Osteocyte (in vitro differentiated cells): ENCODE measurements around the gene ZNF282. TPM values are rescaled to one million over a fixed set of nuclear protein-coding genes. Genes with fewer than 3 reads are reported as not detected.

Source experiments
- DNase-seq: peaks from one replicate; pipeline ENCODE4 v3.0.0; 2021; ENCODE audit warnings: mixed read lengths; ENCODE audit not compliant: unreplicated experiment; ENCODE audit errors: extremely low spot score
- H3K27ac Mint-ChIP-seq: one replicate; pipeline ENCODE4 v1.8.0; 2021; ENCODE audit warnings: mild to moderate bottlenecking, mixed read lengths; ENCODE audit not compliant: unreplicated experiment
- H3K27me3 Mint-ChIP-seq: one replicate; pipeline ENCODE4 v1.8.0; 2021; ENCODE audit warnings: mixed read lengths; ENCODE audit not compliant: unreplicated experiment
- H3K36me3 Mint-ChIP-seq: one replicate; pipeline ENCODE4 v1.8.0; 2021; ENCODE audit warnings: mixed read lengths; ENCODE audit not compliant: unreplicated experiment
- H3K4me1 Mint-ChIP-seq: one replicate; pipeline ENCODE4 v1.8.0; 2021; ENCODE audit warnings: mixed read lengths; ENCODE audit not compliant: unreplicated experiment
- H3K4me3 Mint-ChIP-seq: one replicate; pipeline ENCODE4 v1.8.0; 2021; ENCODE audit warnings: mild to moderate bottlenecking, moderate library complexity, mixed read lengths; ENCODE audit not compliant: unreplicated experiment
- H3K9me3 Mint-ChIP-seq: one replicate; pipeline ENCODE4 v1.8.0; 2021; ENCODE audit warnings: mixed read lengths; ENCODE audit not compliant: unreplicated experiment
- total RNA-seq: library from RNA; stranded (reverse); gene quantifications from 2 replicates; pipeline ENCODE4 v1.2.1, GENCODE V29; 2021
- TF ChIP-seq, protein P1 (sequence below): fragments of 200-600 bp; sonication (generic); IDR thresholded peaks from 2 replicates; pipeline ENCODE4 v1.5.0; 2021; ENCODE audit warnings: antibody characterized with exemption, mild to moderate bottlenecking, moderate library complexity

Gene ZNF282
- total RNA-seq, 1 donor from 2014 or later = 29.8 TPM

- Mint-ChIP-seq H3K27me3 (no peaks in the 10 kb centered on the region), H3K36me3 (peaks cover 9% of the 10 kb centered on the region), H3K27ac (no peak overlapping the region), H3K4me1 (peaks cover 30% of the 10 kb centered on the region), H3K9me3 (peaks cover 7% of the 10 kb centered on the region), H3K4me3 (no peak overlapping the region)
- TF ChIP-seq, protein P1, sequence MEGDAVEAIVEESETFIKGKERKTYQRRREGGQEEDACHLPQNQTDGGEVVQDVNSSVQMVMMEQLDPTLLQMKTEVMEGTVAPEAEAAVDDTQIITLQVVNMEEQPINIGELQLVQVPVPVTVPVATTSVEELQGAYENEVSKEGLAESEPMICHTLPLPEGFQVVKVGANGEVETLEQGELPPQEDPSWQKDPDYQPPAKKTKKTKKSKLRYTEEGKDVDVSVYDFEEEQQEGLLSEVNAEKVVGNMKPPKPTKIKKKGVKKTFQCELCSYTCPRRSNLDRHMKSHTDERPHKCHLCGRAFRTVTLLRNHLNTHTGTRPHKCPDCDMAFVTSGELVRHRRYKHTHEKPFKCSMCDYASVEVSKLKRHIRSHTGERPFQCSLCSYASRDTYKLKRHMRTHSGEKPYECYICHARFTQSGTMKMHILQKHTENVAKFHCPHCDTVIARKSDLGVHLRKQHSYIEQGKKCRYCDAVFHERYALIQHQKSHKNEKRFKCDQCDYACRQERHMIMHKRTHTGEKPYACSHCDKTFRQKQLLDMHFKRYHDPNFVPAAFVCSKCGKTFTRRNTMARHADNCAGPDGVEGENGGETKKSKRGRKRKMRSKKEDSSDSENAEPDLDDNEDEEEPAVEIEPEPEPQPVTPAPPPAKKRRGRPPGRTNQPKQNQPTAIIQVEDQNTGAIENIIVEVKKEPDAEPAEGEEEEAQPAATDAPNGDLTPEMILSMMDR = no peak
- no peak for DNase-seq
Measured at GRCh38 chr7:149238051-149238450, 42.7 kb downstream of the ZNF282 start.

GRCh38 chr7:149239345-149240143 is 44.2 kb downstream of the ZNF282 start, which contains the start of gene ZNF212:
TSS of gene ZNF212 (plus strand) at chr7:149239651. CDS start at chr7:149239779, 128 bp downstream.
- H3K36me3 Mint-ChIP-seq = peaks cover 11% of the 10 kb centered on the region
- TF ChIP-seq, protein P1 = peak; percentile 84
- peak; percentile 96 for DNase-seq
- peak within 1 kb of the TSS; percentile 89 for H3K27ac Mint-ChIP-seq
- H3K4me3 Mint-ChIP-seq = peak within 1 kb of the TSS; percentile 89
- H3K4me1 Mint-ChIP-seq = peaks cover 24% of the 10 kb centered on the region
- peaks cover 7% of the 10 kb centered on the region for H3K9me3 Mint-ChIP-seq
- H3K27me3 Mint-ChIP-seq = no peaks in the 10 kb centered on the region

GRCh38 chr7:149240637-149241036 is 45.3 kb downstream of the ZNF282 start:
- Mint-ChIP-seq H3K27me3 (no peaks in the 10 kb centered on the region), H3K9me3 (peaks cover 7% of the 10 kb centered on the region), H3K36me3 (peaks cover 14% of the 10 kb centered on the region), H3K27ac (peak overlapping the region; percentile 42), H3K4me3 (peak overlapping the region; percentile 89), H3K4me1 (peaks cover 27% of the 10 kb centered on the region)
- TF ChIP-seq, protein P1 = no peak
- no peak for DNase-seq

DNA sequence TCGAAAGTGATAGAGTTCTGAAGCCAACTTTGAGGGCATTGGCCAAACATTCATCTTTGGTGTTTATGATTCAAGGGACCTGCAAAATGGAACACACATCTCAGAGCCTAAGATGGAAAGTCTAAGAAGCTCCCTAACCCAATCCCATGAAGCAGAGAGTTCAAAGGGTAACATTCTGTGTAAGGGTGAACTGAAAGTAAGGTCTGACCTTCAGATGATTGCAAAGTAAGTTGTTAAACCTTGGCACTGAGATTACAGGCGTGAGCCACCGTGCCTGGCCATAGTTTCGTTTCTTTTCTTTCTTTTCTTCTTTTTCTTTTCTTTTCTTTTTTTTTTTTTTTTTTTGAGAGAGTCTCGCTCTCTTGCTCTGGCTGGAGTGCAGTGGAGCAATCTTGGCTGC is 46.4 kb downstream of the ZNF282 start:
- TF ChIP-seq, protein P1 = no peak
- Mint-ChIP-seq H3K4me3 (peak overlapping the region; percentile 32), H3K4me1 (peaks cover 27% of the 10 kb centered on the region), H3K9me3 (peaks cover 7% of the 10 kb centered on the region), H3K36me3 (peaks cover 14% of the 10 kb centered on the region), H3K27me3 (no peaks in the 10 kb centered on the region), H3K27ac (no peak overlapping the region)
- DNase-seq = no peak

GRCh38 chr7:149245244-149245643 is 49.9 kb downstream of the ZNF282 start:
- H3K36me3 Mint-ChIP-seq = peaks cover 15% of the 10 kb centered on the region
- TF ChIP-seq, protein P1 = no peak
- no peaks in the 10 kb centered on the region for H3K27me3 Mint-ChIP-seq
- H3K27ac Mint-ChIP-seq = no peak overlapping the region
- no peak for DNase-seq
- H3K9me3 Mint-ChIP-seq = peaks cover 7% of the 10 kb centered on the region
- H3K4me3 Mint-ChIP-seq = no peak overlapping the region
- peaks cover 22% of the 10 kb centered on the region for H3K4me1 Mint-ChIP-seq
